AG09309 (cell line): ENCODE data around the gene DHDDS.

ENCODE experiments used
- DNase-seq: peaks from one replicate; pipeline ENCODE4 v3.0.0-alpha.2; 2010; ENCODE audit warnings: low read depth
- H3K4me3 ChIP-seq: 2 replicates; pipeline ENCODE4 v1.5.1; 2011; ENCODE audit warnings: mild to moderate bottlenecking, low read depth, low read length, moderate library complexity; ENCODE audit not compliant: control insufficient read depth
- CTCF ChIP-seq: IDR thresholded peaks from 2 replicates; pipeline ENCODE4 v1.5.1; 2011; ENCODE audit warnings: mild to moderate bottlenecking, low read depth, low read length, inconsistent platforms; ENCODE audit not compliant: insufficient read depth, control insufficient read depth; ENCODE audit errors: missing control alignments

DHDDS gene

GRCh38 chr1:26449868-26450267, 17.7 kb downstream of the DHDDS start:
- H3K4me3 ChIP-seq = no peak overlapping the region
- no peak for DNase-seq
- no peak for TF ChIP-seq CTCF

GRCh38 chr1:26450908-26451307, 18.8 kb downstream of the DHDDS start:
- no peak for TF ChIP-seq CTCF
- H3K4me3 ChIP-seq = no peak overlapping the region
- no peak for DNase-seq

- TF ChIP-seq CTCF = no peak
- no peak overlapping the region for H3K4me3 ChIP-seq
- DNase-seq = no peak
These were observed 20.5 kb downstream of the DHDDS start for GRCh38 chr1:26452459-26453183.

GRCh38 chr1:26459148-26459547, 27.0 kb downstream of the DHDDS start:
- TF ChIP-seq CTCF = no peak
- DNase-seq = no peak
- no peak overlapping the region for H3K4me3 ChIP-seq

GRCh38 chr1:26459573-26460031, 27.5 kb downstream of the DHDDS start:
- TF ChIP-seq CTCF = no peak
- no peak overlapping the region for H3K4me3 ChIP-seq
- DNase-seq = no peak

- DNase-seq = no peak
- no peak overlapping the region for H3K4me3 ChIP-seq
- no peak for TF ChIP-seq CTCF
These were observed 36.8 kb downstream of the DHDDS start for GRCh38 chr1:26468911-26469310.

GRCh38 chr1:26469558-26469957, 37.4 kb downstream of the DHDDS start:
- DNase-seq = no peak
- TF ChIP-seq CTCF = no peak
- H3K4me3 ChIP-seq = no peak overlapping the region
